IMR-90 (cell line): ENCODE results near the gene TFDP2. TPM values are rescaled to one million over a fixed set of nuclear protein-coding genes. Genes with fewer than 3 reads are reported as not detected.

Source experiments
- ATAC-seq: fragments of 200-7000 bp; cut with Tn5 transposase; 2 replicates; pipeline ENCODE4 v1.9.1; 2020; ENCODE audit warnings: low read depth, mild to moderate bottlenecking, moderate library complexity
- BruUV-seq: library from RNA; stranded (reverse); fragments of 400-500 nt; replicated peaks from 2 replicates; lab custom pipeline; 2021; lab: Mats Ljungman, UMichigan
- CTCF ChIA-PET: fragments of 300-600 bp; formaldehyde crosslinking; extraction: SDS; loops from one replicate; lab custom pipeline; 2021; ENCODE audit warnings: antibody characterized with exemption; lab: Yijun Ruan, JAX
- POLR2A ChIA-PET: fragments of 300-600 bp; sonication (Branson Sonifier 250); formaldehyde crosslinking; loops from one replicate; lab custom pipeline; 2022; ENCODE audit warnings: antibody characterized with exemption; ENCODE audit not compliant: unreplicated experiment; lab: Charles Lee
- DNase-seq: peaks from one replicate; pipeline ENCODE4 v3.0.0; 2013
- H2AFZ ChIP-seq: replicated peaks from 2 replicates; pipeline ENCODE3; 2013; ENCODE audit warnings: low read length, mild to moderate bottlenecking; ENCODE audit not compliant: poor library complexity
- H2AK5ac ChIP-seq: 2 replicates; pipeline ENCODE4 v1.6.1; 2013; ENCODE audit warnings: low read depth, low read length, inconsistent platforms
- H2AK9ac ChIP-seq: replicated peaks from 2 replicates; pipeline ENCODE3; 2013; ENCODE audit warnings: mild to moderate bottlenecking, low read depth, low read length, moderate library complexity; ENCODE audit not compliant: poor library complexity
- H2BK120ac ChIP-seq: 2 replicates; pipeline ENCODE4 v1.6.1; 2013; ENCODE audit warnings: low read depth, low read length, inconsistent platforms
- H2BK15ac ChIP-seq: 3 replicates; pipeline ENCODE4 v1.6.1; 2013; ENCODE audit warnings: low read depth, low read length, inconsistent platforms
- H2BK20ac ChIP-seq: 2 replicates; pipeline ENCODE4 v1.6.1; 2013; ENCODE audit warnings: low read depth, mild to moderate bottlenecking, inconsistent platforms, low read length, moderate library complexity
- H2BK5ac ChIP-seq: 2 replicates; pipeline ENCODE4 v1.6.1; 2013; ENCODE audit warnings: mild to moderate bottlenecking, low read depth, low read length, inconsistent platforms; ENCODE audit not compliant: poor library complexity, severe bottlenecking
- H3K14ac ChIP-seq: replicated peaks from 2 replicates; pipeline ENCODE4 v1.6.1; 2013; ENCODE audit warnings: low read depth, low read length, inconsistent platforms
- H3K18ac ChIP-seq: 2 replicates; pipeline ENCODE4 v1.6.1; 2013; ENCODE audit warnings: low read depth, low read length, control low read depth
- H3K23ac ChIP-seq: 2 replicates; pipeline ENCODE4 v1.6.1; 2013; ENCODE audit warnings: low read depth, low read length, inconsistent platforms
- H3K27ac ChIP-seq: 2 replicates; pipeline ENCODE4 v1.5.1; 2013; ENCODE audit warnings: mild to moderate bottlenecking, control low read depth, low read length; ENCODE audit not compliant: insufficient read depth
- H3K27me3 ChIP-seq: 2 replicates; pipeline ENCODE4 v1.6.1; 2013; ENCODE audit warnings: low read length; ENCODE audit not compliant: control insufficient read depth, insufficient read depth
- H3K36me3 ChIP-seq: 2 replicates; pipeline ENCODE4 v1.6.1; 2013; ENCODE audit warnings: low read length, mixed read lengths; ENCODE audit not compliant: control insufficient read depth, insufficient read depth
- H3K4ac ChIP-seq: 2 replicates; pipeline ENCODE4 v1.6.1; 2013; ENCODE audit warnings: low read depth, low read length, inconsistent platforms
- H3K4me1 ChIP-seq: 2 replicates; pipeline ENCODE4 v1.6.1; 2013; ENCODE audit warnings: low read length, mixed read lengths; ENCODE audit not compliant: control insufficient read depth, insufficient read depth
- H3K4me2 ChIP-seq: 2 replicates; pipeline ENCODE4 v1.6.1; 2013; ENCODE audit warnings: low read depth, mild to moderate bottlenecking, control low read depth, low read length, moderate library complexity
- H3K4me3 ChIP-seq: 2 replicates; pipeline ENCODE4 v1.5.1; 2013; ENCODE audit warnings: low read depth, mild to moderate bottlenecking, control low read depth, low read length, moderate library complexity; ENCODE audit not compliant: insufficient read depth
- H3K56ac ChIP-seq: 2 replicates; pipeline ENCODE4 v1.6.1; 2013; ENCODE audit warnings: low read length, inconsistent platforms; ENCODE audit not compliant: insufficient read depth; ENCODE audit errors: extremely low read depth
- H3K79me1 ChIP-seq, 2 experiments: 2 replicates each; pipeline ENCODE4 v1.6.1; 2013; ENCODE audit warnings: low read length in 2 of 2, inconsistent platforms in 1 of 2, low read depth in 1 of 2
- H3K9ac ChIP-seq: 2 replicates; pipeline ENCODE4 v1.6.1; 2013; ENCODE audit warnings: low read depth, low read length, control low read depth
- H3K9me1 ChIP-seq: 2 replicates; pipeline ENCODE4 v1.6.1; 2013; ENCODE audit warnings: low read length, inconsistent platforms; ENCODE audit not compliant: insufficient read depth
- H3K9me3 ChIP-seq: 2 replicates; pipeline ENCODE4 v1.6.1; 2013; ENCODE audit warnings: low read length; ENCODE audit not compliant: control insufficient read depth, insufficient read depth
- H4K20me1 ChIP-seq: 2 replicates; pipeline ENCODE4 v1.6.1; 2013; ENCODE audit warnings: low read length, inconsistent platforms; ENCODE audit not compliant: insufficient read depth
- H4K5ac ChIP-seq: 2 replicates; pipeline ENCODE4 v1.6.1; 2013; ENCODE audit warnings: mild to moderate bottlenecking, low read depth, low read length, control low read depth
- H4K8ac ChIP-seq, 2 experiments: 2 replicates each; pipeline ENCODE4 v1.6.1; 2013; ENCODE audit warnings: low read depth in 2 of 2, low read length in 2 of 2, control low read depth in 1 of 2, inconsistent platforms in 1 of 2
- H4K91ac ChIP-seq: 2 replicates; pipeline ENCODE4 v1.6.1; 2013; ENCODE audit warnings: low read depth, low read length, inconsistent platforms; ENCODE audit not compliant: insufficient read depth
- BHLHE40 ChIP-seq: fragments of 150-350 bp; IDR thresholded peaks from 2 replicates; pipeline ENCODE4 v1.6.1; 2016; ENCODE audit warnings: mild to moderate bottlenecking, low read depth, low read length
- CEBPB ChIP-seq: IDR thresholded peaks from 2 replicates; pipeline ENCODE4 v1.6.1; 2012; ENCODE audit warnings: low read depth, low read length, improper control_type of control experiment
- FOS ChIP-seq: fragments of 150-350 bp; IDR thresholded peaks from 2 replicates; pipeline ENCODE4 v1.6.1; 2016; ENCODE audit warnings: low read depth, low read length
- MXI1 ChIP-seq: IDR thresholded peaks from 2 replicates; pipeline ENCODE4 v1.6.1; 2012; ENCODE audit warnings: low read depth, mild to moderate bottlenecking, low read length, moderate library complexity, borderline replicate concordance
- NFE2L2 ChIP-seq: fragments of 150-350 bp; IDR thresholded peaks from 2 replicates; pipeline ENCODE4 v1.6.1; 2016; ENCODE audit warnings: low read depth, mild to moderate bottlenecking, low read length
- RAD21 ChIP-seq: IDR thresholded peaks from 2 replicates; pipeline ENCODE4 v1.6.1; 2012; ENCODE audit warnings: low read length, improper control_type of control experiment
- RCOR1 ChIP-seq: IDR thresholded peaks from 2 replicates; pipeline ENCODE4 v1.6.1; 2012; ENCODE audit warnings: mild to moderate bottlenecking, low read length, improper control_type of control experiment; ENCODE audit not compliant: insufficient replicate concordance
- RFX5 ChIP-seq: IDR thresholded peaks from 2 replicates; pipeline ENCODE4 v1.8.0; 2012; ENCODE audit warnings: low read depth, mild to moderate bottlenecking, low read length, moderate library complexity
- SMC3 ChIP-seq: fragments of 150-350 bp; IDR thresholded peaks from 2 replicates; pipeline ENCODE4 v1.6.1; 2016; ENCODE audit warnings: low read depth, mild to moderate bottlenecking, antibody characterized with exemption, low read length, moderate library complexity
- USF2 ChIP-seq: fragments of 150-350 bp; IDR thresholded peaks from 2 replicates; pipeline ENCODE4 v1.6.1; 2017; ENCODE audit warnings: mild to moderate bottlenecking, antibody characterized with exemption, low read length, low read depth
- WGBS, 2 experiments: methylation state at CpG; one replicate each; pipeline versions ENCODE4 v1.1.5 to v1.1.7; 2013; ENCODE audit warnings: missing lambda C conversion rate in 2 of 2; ENCODE audit not compliant: insufficient read length in 1 of 2; ENCODE audit errors: extremely low coverage in 2 of 2; 5-methylcytosine and 5-hydroxymethylcytosine counted together
- dilution Hi-C: fragments of 300-500 bp; cut with HindIII; formaldehyde crosslinking; loops from one replicate; pipeline ENCODE4 v1.14.3; 2018; ENCODE audit warnings: low sequenced_read_pairs; ENCODE audit not compliant: unreplicated experiment
- in situ Hi-C: fragments of 300-500 bp; cut with MboI; formaldehyde crosslinking; loops from 3 replicates; pipeline ENCODE4 v1.14.3; 2019; ENCODE audit warnings: low sequenced_read_pairs, inconsistent platforms, mixed read lengths
- intact Hi-C: fragments of 100-400 bp; cut with micrococcal nuclease; formaldehyde crosslinking; loops from 2 replicates; pipeline ENCODE4 v1.10.0; 2022
- polyA plus RNA-seq, 3 experiments: library from polyadenylated mRNA; depleted of rRNA; stranded (reverse); fragments of >200 nt; gene quantifications; 2 replicates each; pipeline ENCODE4 v1.2.3, GENCODE V29; 2012; ENCODE audit warnings: low replicate concordance in 1 of 3
- total RNA-seq: library from RNA; depleted of rRNA; stranded (reverse); fragments of >200 nt; gene quantifications from 2 replicates; pipeline ENCODE4 v1.2.3, GENCODE V29; 2012
- TF ChIP-seq, protein P1 (sequence below): conservative IDR thresholded peaks from 2 replicates; pipeline ENCODE4 v1.5.1; 2012; ENCODE audit warnings: mild to moderate bottlenecking, low read depth, low read length, improper control_type of control experiment
- TF ChIP-seq, protein P2 (sequence below): fragments of 150-350 bp; IDR thresholded peaks from 2 replicates; pipeline ENCODE4 v1.6.1; 2016; ENCODE audit warnings: low read depth, mild to moderate bottlenecking, low read length, moderate library complexity, borderline replicate concordance

TFDP2 gene
- total and polyA plus RNA-seq, 2 of the 4 experiments (the other 2 are of a cell fraction) = 10.7 to 23.7 TPM

DNA sequence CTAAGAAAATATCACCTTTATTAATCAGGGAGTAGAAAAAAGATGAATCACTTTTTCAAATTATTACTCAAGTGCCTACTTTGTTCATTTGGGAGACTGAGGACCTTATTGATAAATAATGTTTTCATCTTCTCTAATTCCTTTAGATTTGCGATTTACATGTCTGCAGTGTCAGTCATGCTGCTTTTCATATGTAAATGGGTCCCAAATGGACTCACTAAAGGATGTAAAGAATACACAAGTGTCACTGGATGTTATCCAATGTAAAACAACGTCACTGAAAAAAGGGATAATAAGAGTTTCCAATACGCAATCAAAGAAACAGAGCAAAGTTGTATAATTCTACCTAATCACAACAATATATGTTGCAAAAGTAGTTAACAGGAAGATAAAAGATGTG is 84.9 kb downstream of the TFDP2 start:
- in situ Hi-C loops = no loop called here
- BruUV-seq = no TSS peak
- no CpG with 5 or more reads among the region's 3 CpGs for WGBS, 2 experiments
- no peak overlapping the region for H3K4me2 ChIP-seq
- H4K91ac ChIP-seq = no peak overlapping the region
- H2BK20ac ChIP-seq = no peak overlapping the region
- no peaks in the 10 kb centered on the region for H3K27me3 ChIP-seq
- H3K23ac ChIP-seq = no peak overlapping the region
- no peak overlapping the region for H2BK15ac ChIP-seq
- CTCF ChIA-PET = no interaction called here
- no peak overlapping the region for H4K5ac ChIP-seq
- no peak overlapping the region for H2AFZ ChIP-seq
- no peak for ATAC-seq
- no peaks in the 10 kb centered on the region for H3K4me1 ChIP-seq
- TF ChIP-seq SMC3 (no peak), FOS (no peak), RAD21 (no peak), RCOR1 (no peak), NFE2L2 (no peak), RFX5 (no peak), BHLHE40 (no peak), USF2 (no peak), CEBPB (no peak), MXI1 (no peak)
- TF ChIP-seq, protein P1, sequence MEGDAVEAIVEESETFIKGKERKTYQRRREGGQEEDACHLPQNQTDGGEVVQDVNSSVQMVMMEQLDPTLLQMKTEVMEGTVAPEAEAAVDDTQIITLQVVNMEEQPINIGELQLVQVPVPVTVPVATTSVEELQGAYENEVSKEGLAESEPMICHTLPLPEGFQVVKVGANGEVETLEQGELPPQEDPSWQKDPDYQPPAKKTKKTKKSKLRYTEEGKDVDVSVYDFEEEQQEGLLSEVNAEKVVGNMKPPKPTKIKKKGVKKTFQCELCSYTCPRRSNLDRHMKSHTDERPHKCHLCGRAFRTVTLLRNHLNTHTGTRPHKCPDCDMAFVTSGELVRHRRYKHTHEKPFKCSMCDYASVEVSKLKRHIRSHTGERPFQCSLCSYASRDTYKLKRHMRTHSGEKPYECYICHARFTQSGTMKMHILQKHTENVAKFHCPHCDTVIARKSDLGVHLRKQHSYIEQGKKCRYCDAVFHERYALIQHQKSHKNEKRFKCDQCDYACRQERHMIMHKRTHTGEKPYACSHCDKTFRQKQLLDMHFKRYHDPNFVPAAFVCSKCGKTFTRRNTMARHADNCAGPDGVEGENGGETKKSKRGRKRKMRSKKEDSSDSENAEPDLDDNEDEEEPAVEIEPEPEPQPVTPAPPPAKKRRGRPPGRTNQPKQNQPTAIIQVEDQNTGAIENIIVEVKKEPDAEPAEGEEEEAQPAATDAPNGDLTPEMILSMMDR = no peak
- TF ChIP-seq, protein P2, sequence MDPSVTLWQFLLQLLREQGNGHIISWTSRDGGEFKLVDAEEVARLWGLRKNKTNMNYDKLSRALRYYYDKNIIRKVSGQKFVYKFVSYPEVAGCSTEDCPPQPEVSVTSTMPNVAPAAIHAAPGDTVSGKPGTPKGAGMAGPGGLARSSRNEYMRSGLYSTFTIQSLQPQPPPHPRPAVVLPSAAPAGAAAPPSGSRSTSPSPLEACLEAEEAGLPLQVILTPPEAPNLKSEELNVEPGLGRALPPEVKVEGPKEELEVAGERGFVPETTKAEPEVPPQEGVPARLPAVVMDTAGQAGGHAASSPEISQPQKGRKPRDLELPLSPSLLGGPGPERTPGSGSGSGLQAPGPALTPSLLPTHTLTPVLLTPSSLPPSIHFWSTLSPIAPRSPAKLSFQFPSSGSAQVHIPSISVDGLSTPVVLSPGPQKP = no peak
- H3K18ac ChIP-seq = no peak overlapping the region
- H4K20me1 ChIP-seq = no peaks in the 10 kb centered on the region
- no peak overlapping the region for H3K14ac ChIP-seq
- no peak overlapping the region for H3K9ac ChIP-seq
- dilution Hi-C loops = no loop called here
- H3K27ac ChIP-seq = no peak overlapping the region
- POLR2A ChIA-PET = no interaction called here
- no peak overlapping the region for H3K4me3 ChIP-seq
- H3K4ac ChIP-seq = no peak overlapping the region
- no peak overlapping the region for H2BK120ac ChIP-seq
- no peak overlapping the region for H3K56ac ChIP-seq
- H3K9me1 ChIP-seq = no peaks in the 10 kb centered on the region
- DNase-seq = no peak
- no peaks in the 10 kb centered on the region for H3K36me3 ChIP-seq
- H4K8ac ChIP-seq = no peak overlapping the region
- intact Hi-C loops = no loop called here
- no peaks in the 10 kb centered on the region for H3K79me1 ChIP-seq
- no peak overlapping the region for H2BK5ac ChIP-seq
- H2AK5ac ChIP-seq = no peak overlapping the region
- no peaks in the 10 kb centered on the region for H3K9me3 ChIP-seq
- H2AK9ac ChIP-seq = no peak overlapping the region
